ENCODE results near the gene KIAA0586. TPM values are rescaled to one million over a fixed set of nuclear protein-coding genes. Genes with fewer than 3 reads are reported as not detected.
A peak's percentile ranks its signal among the peaks of the same experiment; 100 is the strongest.

KIAA0586 gene
- total and polyA plus RNA-seq, 2 of the 13 experiments (the other 11 are each of a cell fraction or from before 2014, with no cell fraction given): 12.6 to 25.2 TPM

DNA sequence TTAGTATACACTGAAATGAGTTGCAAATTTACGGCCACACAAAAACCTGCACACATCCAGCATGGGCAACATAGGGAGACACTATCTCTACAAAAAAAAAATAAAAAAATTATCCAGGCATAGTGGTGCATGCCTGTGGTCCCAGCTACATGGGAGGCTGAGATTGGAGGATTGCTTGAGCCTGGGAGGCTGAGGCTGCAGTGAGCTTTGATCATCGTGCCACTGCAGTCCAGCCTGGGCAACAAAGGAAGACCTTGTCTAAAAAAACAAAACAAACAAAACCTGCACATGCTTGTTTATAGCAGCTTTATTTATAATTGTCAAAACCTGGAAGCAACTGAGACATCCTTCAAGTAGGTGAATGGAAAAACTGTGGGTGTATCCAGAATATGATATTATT lies 36.7 kb upstream of the KIAA0586 start:
- H3K27me3 ChIP-seq (ENCODE audit: control insufficient read depth in 1 of 2, insufficient read depth in 2 of 2, low read length in 2 of 2): no peaks in the 10 kb centered on the region
- H3K79me2 ChIP-seq (ENCODE audit: insufficient read depth, low read length): no peaks in the 10 kb centered on the region
- FAIRE-seq: no peak
- in situ Hi-C loops (cut with HindIII; ENCODE audit: extremely low pct_ligation_motif_present, low pct_unique_long_range_greater_than_20kb) (no loop called here), intact Hi-C loops (cut with micrococcal nuclease; ENCODE audit: unreplicated experiment) (no loop called here)
- DNase-seq (ENCODE audit: low spot score): no peak
- ChIA-PET POLR2A (no interaction called here), CTCF (ENCODE audit: low intra/inter-chr PET ratio, low total read pairs) (no interaction called here)
- H4K20me1 ChIP-seq (ENCODE audit: insufficient read depth, low read length): no peaks in the 10 kb centered on the region
- no peak overlapping the region for H3K4me3 ChIP-seq (replicated peaks in 1 of 3; ENCODE audit: insufficient read depth in 1 of 3, low read depth in 2 of 3, low read length in 3 of 3)
- H3K9me3 ChIP-seq (ENCODE audit: low read length): no peaks in the 10 kb centered on the region
- TF ChIP-seq, protein P1, sequence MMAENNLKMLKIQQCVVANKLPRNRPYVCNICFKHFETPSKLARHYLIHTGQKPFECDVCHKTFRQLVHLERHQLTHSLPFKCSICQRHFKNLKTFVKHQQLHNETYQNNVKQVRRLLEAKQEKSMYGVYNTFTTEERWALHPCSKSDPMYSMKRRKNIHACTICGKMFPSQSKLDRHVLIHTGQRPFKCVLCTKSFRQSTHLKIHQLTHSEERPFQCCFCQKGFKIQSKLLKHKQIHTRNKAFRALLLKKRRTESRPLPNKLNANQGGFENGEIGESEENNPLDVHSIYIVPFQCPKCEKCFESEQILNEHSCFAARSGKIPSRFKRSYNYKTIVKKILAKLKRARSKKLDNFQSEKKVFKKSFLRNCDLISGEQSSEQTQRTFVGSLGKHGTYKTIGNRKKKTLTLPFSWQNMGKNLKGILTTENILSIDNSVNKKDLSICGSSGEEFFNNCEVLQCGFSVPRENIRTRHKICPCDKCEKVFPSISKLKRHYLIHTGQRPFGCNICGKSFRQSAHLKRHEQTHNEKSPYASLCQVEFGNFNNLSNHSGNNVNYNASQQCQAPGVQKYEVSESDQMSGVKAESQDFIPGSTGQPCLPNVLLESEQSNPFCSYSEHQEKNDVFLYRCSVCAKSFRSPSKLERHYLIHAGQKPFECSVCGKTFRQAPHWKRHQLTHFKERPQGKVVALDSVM (CRISPR knock-in tag; IDR thresholded peaks at IDR 0.05): peak; percentile 91
- TF ChIP-seq, protein P2, sequence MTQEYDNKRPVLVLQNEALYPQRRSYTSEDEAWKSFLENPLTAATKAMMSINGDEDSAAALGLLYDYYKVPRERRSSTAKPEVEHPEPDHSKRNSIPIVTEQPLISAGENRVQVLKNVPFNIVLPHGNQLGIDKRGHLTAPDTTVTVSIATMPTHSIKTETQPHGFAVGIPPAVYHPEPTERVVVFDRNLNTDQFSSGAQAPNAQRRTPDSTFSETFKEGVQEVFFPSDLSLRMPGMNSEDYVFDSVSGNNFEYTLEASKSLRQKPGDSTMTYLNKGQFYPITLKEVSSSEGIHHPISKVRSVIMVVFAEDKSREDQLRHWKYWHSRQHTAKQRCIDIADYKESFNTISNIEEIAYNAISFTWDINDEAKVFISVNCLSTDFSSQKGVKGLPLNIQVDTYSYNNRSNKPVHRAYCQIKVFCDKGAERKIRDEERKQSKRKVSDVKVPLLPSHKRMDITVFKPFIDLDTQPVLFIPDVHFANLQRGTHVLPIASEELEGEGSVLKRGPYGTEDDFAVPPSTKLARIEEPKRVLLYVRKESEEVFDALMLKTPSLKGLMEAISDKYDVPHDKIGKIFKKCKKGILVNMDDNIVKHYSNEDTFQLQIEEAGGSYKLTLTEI (CRISPR knock-in tag; conservative IDR thresholded peaks at IDR 0.05): no peak
- peaks cover 9% of the 10 kb centered on the region for H3K4me1 ChIP-seq (ENCODE audit: insufficient read depth, low read length)
- WGBS (ENCODE audit: low lambda C conversion rate): 65% methylated on average over 2 of the region's 2 CpGs
- ATAC-seq: no peak
- no peak overlapping the region for H3K9ac ChIP-seq (ENCODE audit: insufficient read depth, low read depth, low read length)
- no peak overlapping the region for H3K27ac ChIP-seq (ENCODE audit: extremely low read length, insufficient read depth, low read length)
- H3K36me3 ChIP-seq (replicated peaks in 1 of 2; ENCODE audit: control insufficient read depth in 1 of 2, insufficient read depth in 2 of 2, low read length in 2 of 2): no peaks in the 10 kb centered on the region; a peak in 1 of 5 replicates
- H2AFZ ChIP-seq (ENCODE audit: low read length): no peak overlapping the region
- BruUV-seq (replicated peaks): no TSS peak
- H3K4me2 ChIP-seq (ENCODE audit: low read depth, low read length): no peak overlapping the region

DNA sequence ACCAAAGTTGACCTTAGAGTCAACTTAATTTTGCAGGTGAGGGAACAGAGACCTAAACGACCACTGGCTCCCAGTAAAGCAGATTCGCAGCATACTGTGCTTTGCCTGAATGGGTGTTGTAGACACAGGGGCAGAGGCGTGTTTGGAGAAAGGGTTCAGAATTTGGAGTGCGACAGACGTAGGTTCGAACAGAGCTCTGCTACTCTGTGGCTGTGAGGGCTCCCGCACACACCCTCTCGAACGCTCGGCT lies 32.0 kb upstream of the KIAA0586 start:
- Histone ChIP-seq H3K79me2 (ENCODE audit: insufficient read depth, low read length) (no peaks in the 10 kb centered on the region), H3K9ac (ENCODE audit: insufficient read depth, low read depth, low read length) (peak overlapping the region; percentile 80), H3K4me1 (ENCODE audit: insufficient read depth, low read length) (peaks cover 21% of the 10 kb centered on the region), H2AFZ (ENCODE audit: low read length) (peak overlapping the region; percentile 93), H4K20me1 (ENCODE audit: insufficient read depth, low read length) (no peaks in the 10 kb centered on the region), H3K4me3 (replicated peaks in 1 of 3; ENCODE audit: insufficient read depth in 1 of 3, low read depth in 2 of 3, low read length in 3 of 3) (peak overlapping the region; percentile 63 to 83 (median 75)), H3K27me3 (ENCODE audit: control insufficient read depth in 1 of 2, insufficient read depth in 2 of 2, low read length in 2 of 2) (no peaks in the 10 kb centered on the region; a peak in 1 of 5 replicates), H3K4me2 (ENCODE audit: low read depth, low read length) (peak overlapping the region; percentile 98), H3K27ac (ENCODE audit: extremely low read length, insufficient read depth, low read length) (peak overlapping the region; percentile 93), H3K9me3 (ENCODE audit: low read length) (no peaks in the 10 kb centered on the region), H3K36me3 (replicated peaks in 1 of 2; ENCODE audit: control insufficient read depth in 1 of 2, insufficient read depth in 2 of 2, low read length in 2 of 2) (no peaks in the 10 kb centered on the region)
- ATAC-seq: no peak
- BruUV-seq (replicated peaks): no TSS peak
- intact Hi-C loops (cut with micrococcal nuclease; ENCODE audit: unreplicated experiment) (loop anchor here (2.0 kb wide), 1 partner anchor 31 kb away; the partner anchor contains the start of genes KIAA0586 and TIMM9), in situ Hi-C loops (cut with HindIII; ENCODE audit: extremely low pct_ligation_motif_present, low pct_unique_long_range_greater_than_20kb) (no loop called here)
- POLR2A ChIA-PET: interaction anchor here (0.7 to 2.8 kb wide), 5 partner anchors 31 to 1089 kb away, joined by 3 to 19 read pairs (median 7); partner anchors contain the start of genes ARID4A, JKAMP, KIAA0586 and L3HYPDH
- WGBS (ENCODE audit: low lambda C conversion rate): 0% methylated on average over 6 of the region's 10 CpGs
- no peak for DNase-seq (ENCODE audit: low spot score)
- FAIRE-seq: no peak
- CTCF ChIA-PET (ENCODE audit: low intra/inter-chr PET ratio, low total read pairs): no interaction called here
- TF ChIP-seq RCOR2 (CRISPR knock-in tag; IDR thresholded peaks at IDR 0.05) (no peak), ZNF225 (CRISPR knock-in tag; IDR thresholded peaks at IDR 0.05) (0 out of 2 replicates have a peak, but pooled peaks have one; percentile 16), POLR2AphosphoS5 (IDR thresholded peaks at IDR 0.05; ENCODE audit: low read depth, low read length) (peak; percentile 62; the same call in 1 of the 2 replicates), PAWR (CRISPR knock-in tag; IDR thresholded peaks at IDR 0.05; ENCODE audit: borderline replicate concordance) (no peak), ZNF274 (CRISPR knock-in tag; IDR thresholded peaks at IDR 0.05) (0 out of 2 replicates have a peak, but pooled peaks have one; percentile 56), ZNF431 (CRISPR knock-in tag; IDR thresholded peaks at IDR 0.05; ENCODE audit: borderline replicate concordance, low read depth) (no peak), ZNF616 (CRISPR knock-in tag; IDR thresholded peaks at IDR 0.05; ENCODE audit: low read depth) (peak; percentile 90)
- TF ChIP-seq, protein P3, sequence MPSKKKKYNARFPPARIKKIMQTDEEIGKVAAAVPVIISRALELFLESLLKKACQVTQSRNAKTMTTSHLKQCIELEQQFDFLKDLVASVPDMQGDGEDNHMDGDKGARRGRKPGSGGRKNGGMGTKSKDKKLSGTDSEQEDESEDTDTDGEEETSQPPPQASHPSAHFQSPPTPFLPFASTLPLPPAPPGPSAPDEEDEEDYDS (CRISPR knock-in tag; IDR thresholded peaks at IDR 0.05): 0 out of 2 replicates have a peak, but pooled peaks have one; percentile 28
- TF ChIP-seq, protein P4, sequence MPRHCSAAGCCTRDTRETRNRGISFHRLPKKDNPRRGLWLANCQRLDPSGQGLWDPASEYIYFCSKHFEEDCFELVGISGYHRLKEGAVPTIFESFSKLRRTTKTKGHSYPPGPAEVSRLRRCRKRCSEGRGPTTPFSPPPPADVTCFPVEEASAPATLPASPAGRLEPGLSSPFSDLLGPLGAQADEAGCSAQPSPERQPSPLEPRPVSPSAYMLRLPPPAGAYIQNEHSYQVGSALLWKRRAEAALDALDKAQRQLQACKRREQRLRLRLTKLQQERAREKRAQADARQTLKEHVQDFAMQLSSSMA (CRISPR knock-in tag; IDR thresholded peaks at IDR 0.05): 0 out of 2 replicates have a peak, but pooled peaks have one; percentile 35
- TF ChIP-seq, protein P5, sequence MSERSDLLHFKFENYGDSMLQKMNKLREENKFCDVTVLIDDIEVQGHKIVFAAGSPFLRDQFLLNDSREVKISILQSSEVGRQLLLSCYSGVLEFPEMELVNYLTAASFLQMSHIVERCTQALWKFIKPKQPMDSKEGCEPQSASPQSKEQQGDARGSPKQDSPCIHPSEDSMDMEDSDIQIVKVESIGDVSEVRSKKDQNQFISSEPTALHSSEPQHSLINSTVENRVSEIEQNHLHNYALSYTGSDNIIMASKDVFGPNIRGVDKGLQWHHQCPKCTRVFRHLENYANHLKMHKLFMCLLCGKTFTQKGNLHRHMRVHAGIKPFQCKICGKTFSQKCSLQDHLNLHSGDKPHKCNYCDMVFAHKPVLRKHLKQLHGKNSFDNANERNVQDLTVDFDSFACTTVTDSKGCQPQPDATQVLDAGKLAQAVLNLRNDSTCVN (CRISPR knock-in tag; IDR thresholded peaks at IDR 0.05; ENCODE audit: borderline replicate concordance): 0 out of 2 replicates have a peak, but pooled peaks have one; percentile 1

Data from HepG2 (cell line).